ENCODE measurements around the gene SVOPL. TPM values are rescaled to one million over a fixed set of nuclear protein-coding genes. Genes with fewer than 3 reads are reported as not detected.

The SVOPL gene
- total and polyA plus RNA-seq, 9 of the 15 experiments (the other 6 are each of a cell fraction or from before 2014, with no cell fraction given): 0.13 to 0.42 (median 0.20) TPM; not detected in 6

DNA sequence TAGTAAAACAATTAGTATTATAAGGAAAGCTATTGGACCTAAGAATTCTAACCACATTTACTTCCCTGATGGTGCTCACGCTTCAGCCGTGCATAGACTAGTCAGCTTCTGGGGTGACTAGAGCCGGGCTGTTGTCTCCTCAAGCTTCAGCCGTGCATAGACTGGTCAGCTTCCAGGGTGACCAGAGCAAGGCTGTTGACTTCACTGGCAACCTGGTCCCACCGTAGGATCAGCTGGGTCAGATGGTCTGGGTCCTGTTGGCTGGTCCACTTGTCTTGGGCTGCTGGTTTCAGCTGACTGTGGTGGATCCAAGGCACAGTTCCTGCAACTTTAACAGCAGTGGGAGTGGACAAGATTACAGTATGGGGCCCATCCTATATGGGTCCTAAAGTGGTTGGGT lies 141.7 kb downstream of the SVOPL start (continued):
- TF ChIP-seq, protein P1, sequence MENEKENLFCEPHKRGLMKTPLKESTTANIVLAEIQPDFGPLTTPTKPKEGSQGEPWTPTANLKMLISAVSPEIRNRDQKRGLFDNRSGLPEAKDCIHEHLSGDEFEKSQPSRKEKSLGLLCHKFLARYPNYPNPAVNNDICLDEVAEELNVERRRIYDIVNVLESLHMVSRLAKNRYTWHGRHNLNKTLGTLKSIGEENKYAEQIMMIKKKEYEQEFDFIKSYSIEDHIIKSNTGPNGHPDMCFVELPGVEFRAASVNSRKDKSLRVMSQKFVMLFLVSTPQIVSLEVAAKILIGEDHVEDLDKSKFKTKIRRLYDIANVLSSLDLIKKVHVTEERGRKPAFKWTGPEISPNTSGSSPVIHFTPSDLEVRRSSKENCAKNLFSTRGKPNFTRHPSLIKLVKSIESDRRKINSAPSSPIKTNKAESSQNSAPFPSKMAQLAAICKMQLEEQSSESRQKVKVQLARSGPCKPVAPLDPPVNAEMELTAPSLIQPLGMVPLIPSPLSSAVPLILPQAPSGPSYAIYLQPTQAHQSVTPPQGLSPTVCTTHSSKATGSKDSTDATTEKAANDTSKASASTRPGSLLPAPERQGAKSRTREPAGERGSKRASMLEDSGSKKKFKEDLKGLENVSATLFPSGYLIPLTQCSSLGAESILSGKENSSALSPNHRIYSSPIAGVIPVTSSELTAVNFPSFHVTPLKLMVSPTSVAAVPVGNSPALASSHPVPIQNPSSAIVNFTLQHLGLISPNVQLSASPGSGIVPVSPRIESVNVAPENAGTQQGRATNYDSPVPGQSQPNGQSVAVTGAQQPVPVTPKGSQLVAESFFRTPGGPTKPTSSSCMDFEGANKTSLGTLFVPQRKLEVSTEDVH (IDR thresholded peaks at IDR 0.05; ENCODE audit: low read depth, partially characterized antibody): no peak
- TF ChIP-seq CBX2 (IDR thresholded peaks at IDR 0.05; ENCODE audit: insufficient read depth, low read length, poor library complexity, severe bottlenecking): no peak
- TF ChIP-seq XRCC3 (IDR thresholded peaks at IDR 0.05): no peak
- TF ChIP-seq ZNF76 (CRISPR knock-in tag; IDR thresholded peaks at IDR 0.05; ENCODE audit: borderline replicate concordance): no peak
- TF ChIP-seq, protein P2, sequence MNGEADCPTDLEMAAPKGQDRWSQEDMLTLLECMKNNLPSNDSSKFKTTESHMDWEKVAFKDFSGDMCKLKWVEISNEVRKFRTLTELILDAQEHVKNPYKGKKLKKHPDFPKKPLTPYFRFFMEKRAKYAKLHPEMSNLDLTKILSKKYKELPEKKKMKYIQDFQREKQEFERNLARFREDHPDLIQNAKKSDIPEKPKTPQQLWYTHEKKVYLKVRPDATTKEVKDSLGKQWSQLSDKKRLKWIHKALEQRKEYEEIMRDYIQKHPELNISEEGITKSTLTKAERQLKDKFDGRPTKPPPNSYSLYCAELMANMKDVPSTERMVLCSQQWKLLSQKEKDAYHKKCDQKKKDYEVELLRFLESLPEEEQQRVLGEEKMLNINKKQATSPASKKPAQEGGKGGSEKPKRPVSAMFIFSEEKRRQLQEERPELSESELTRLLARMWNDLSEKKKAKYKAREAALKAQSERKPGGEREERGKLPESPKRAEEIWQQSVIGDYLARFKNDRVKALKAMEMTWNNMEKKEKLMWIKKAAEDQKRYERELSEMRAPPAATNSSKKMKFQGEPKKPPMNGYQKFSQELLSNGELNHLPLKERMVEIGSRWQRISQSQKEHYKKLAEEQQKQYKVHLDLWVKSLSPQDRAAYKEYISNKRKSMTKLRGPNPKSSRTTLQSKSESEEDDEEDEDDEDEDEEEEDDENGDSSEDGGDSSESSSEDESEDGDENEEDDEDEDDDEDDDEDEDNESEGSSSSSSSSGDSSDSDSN (IDR thresholded peaks at IDR 0.05; ENCODE audit: borderline replicate concordance in 1 of 2, low read depth in 2 of 2, low read length in 2 of 2): no peak
- no peak for TF ChIP-seq PML (IDR thresholded peaks at IDR 0.05; ENCODE audit: low read length)

Measured in K562 (cell line).